Measurements from ENCODE around the gene HENMT1. TPM values are rescaled to one million over a fixed set of nuclear protein-coding genes. Genes with fewer than 3 reads are reported as not detected.
"Not testable (repeated sequence)": the region's sequence is repeated elsewhere in the genome, so short reads cannot be mapped to it uniquely, and the experiment has no call there.

Gene HENMT1
- total RNA-seq, 1 donor from 2014 or later, result 3.7 TPM

- Mint-ChIP-seq H3K9me3 (peaks cover 4% of the 10 kb centered on the region), H3K27ac (no peak overlapping the region), H3K4me3 (no peak overlapping the region), H3K4me1 (no peaks in the 10 kb centered on the region), H3K36me3 (no peaks in the 10 kb centered on the region), H3K27me3 (ENCODE audit: insufficient read depth, low read depth) (peaks cover 2% of the 10 kb centered on the region)
- DNase-seq (ENCODE audit: low spot score), result no peak
- Histone ChIP-seq H3K4me2 (no peak overlapping the region), H3K9me3 (ENCODE audit: low read depth) (no peaks in the 10 kb centered on the region), H3F3A (ENCODE audit: low read depth) (no peaks in the 10 kb centered on the region), H2AFZ (replicated peaks) (no peak overlapping the region), H3K27me3 (no peaks in the 10 kb centered on the region), H3K27ac (no peak overlapping the region), H3K36me3 (no peaks in the 10 kb centered on the region), H3K4me1 (no peaks in the 10 kb centered on the region), H3K79me2 (ENCODE audit: low read depth) (no peaks in the 10 kb centered on the region), H3K4me3 (no peak overlapping the region), H4K20me1 (ENCODE audit: low read depth) (no peaks in the 10 kb centered on the region), H3K9ac (no peak overlapping the region)
- TF ChIP-seq CTCF (IDR thresholded peaks at IDR 0.05) (no peak), EZH2phosphoT487 (IDR thresholded peaks at IDR 0.05) (no peak), EZH2 (IDR thresholded peaks at IDR 0.05) (no peak)
Observed at GRCh38 chr1:108668777-108669176, 7.9 kb upstream of the HENMT1 start.

GRCh38 chr1:108667422-108667821 lies 6.5 kb upstream of the HENMT1 start:
- not testable (repeated sequence) for H3K9me3 ChIP-seq (ENCODE audit: low read depth); H3K9ac ChIP-seq; H3F3A ChIP-seq (ENCODE audit: low read depth); H3K27ac Mint-ChIP-seq; H3K27ac ChIP-seq; DNase-seq (ENCODE audit: low spot score); H3K27me3 ChIP-seq; H3K4me1 Mint-ChIP-seq; H3K4me3 Mint-ChIP-seq; H3K4me1 ChIP-seq; H3K79me2 ChIP-seq (ENCODE audit: low read depth); H3K36me3 ChIP-seq; H3K36me3 Mint-ChIP-seq; H3K27me3 Mint-ChIP-seq (ENCODE audit: insufficient read depth, low read depth); H3K9me3 Mint-ChIP-seq; H3K4me3 ChIP-seq; H3K4me2 ChIP-seq; H4K20me1 ChIP-seq (ENCODE audit: low read depth); H2AFZ ChIP-seq (replicated peaks)

- Histone ChIP-seq H3K36me3 (no peaks in the 10 kb centered on the region), H3K27me3 (peaks cover 26% of the 10 kb centered on the region), H3K27ac (no peak overlapping the region), H2AFZ (replicated peaks) (no peak overlapping the region), H3K9ac (no peak overlapping the region), H3F3A (ENCODE audit: low read depth) (peaks cover 3% of the 10 kb centered on the region), H3K79me2 (ENCODE audit: low read depth) (no peaks in the 10 kb centered on the region), H3K4me3 (no peak overlapping the region), H3K4me1 (no peaks in the 10 kb centered on the region), H3K9me3 (ENCODE audit: low read depth) (no peaks in the 10 kb centered on the region), H3K4me2 (no peak overlapping the region), H4K20me1 (ENCODE audit: low read depth) (no peaks in the 10 kb centered on the region)
- Mint-ChIP-seq H3K27ac (no peak overlapping the region), H3K36me3 (no peaks in the 10 kb centered on the region), H3K4me1 (no peaks in the 10 kb centered on the region), H3K27me3 (ENCODE audit: insufficient read depth, low read depth) (peaks cover 8% of the 10 kb centered on the region), H3K4me3 (no peak overlapping the region), H3K9me3 (peaks cover 1% of the 10 kb centered on the region)
- TF ChIP-seq EZH2phosphoT487 (IDR thresholded peaks at IDR 0.05) (no peak), EZH2 (IDR thresholded peaks at IDR 0.05) (no peak), CTCF (IDR thresholded peaks at IDR 0.05) (no peak)
- no peak for DNase-seq (ENCODE audit: low spot score)
Observed at GRCh38 chr1:108665771-108666170, 4.9 kb upstream of the HENMT1 start.

GRCh38 chr1:108665067-108665466 lies 4.2 kb upstream of the HENMT1 start:
- peaks cover 33% of the 10 kb centered on the region for H3K27me3 ChIP-seq
- peaks cover 7% of the 10 kb centered on the region for H3F3A ChIP-seq (ENCODE audit: low read depth)
- Mint-ChIP-seq H3K27ac (no peak overlapping the region), H3K36me3 (no peaks in the 10 kb centered on the region), H3K4me1 (no peaks in the 10 kb centered on the region), H3K9me3 (peaks cover 1% of the 10 kb centered on the region), H3K27me3 (ENCODE audit: insufficient read depth, low read depth) (peaks cover 12% of the 10 kb centered on the region), H3K4me3 (no peak overlapping the region)
- no peak overlapping the region for H3K4me2 ChIP-seq
- DNase-seq (ENCODE audit: low spot score), result no peak
- H3K9ac ChIP-seq, result no peak overlapping the region
- no peak for TF ChIP-seq CTCF (IDR thresholded peaks at IDR 0.05)
- no peak for TF ChIP-seq EZH2phosphoT487 (IDR thresholded peaks at IDR 0.05)
- no peak for TF ChIP-seq EZH2 (IDR thresholded peaks at IDR 0.05)
- no peaks in the 10 kb centered on the region for H3K79me2 ChIP-seq (ENCODE audit: low read depth)
- H3K9me3 ChIP-seq (ENCODE audit: low read depth), result no peaks in the 10 kb centered on the region
- H3K4me3 ChIP-seq, result no peak overlapping the region
- H4K20me1 ChIP-seq (ENCODE audit: low read depth), result no peaks in the 10 kb centered on the region
- no peaks in the 10 kb centered on the region for H3K36me3 ChIP-seq
- no peak overlapping the region for H3K27ac ChIP-seq
- no peak overlapping the region for H2AFZ ChIP-seq (replicated peaks)
- no peaks in the 10 kb centered on the region for H3K4me1 ChIP-seq

Measured in neural progenitor cell (in vitro differentiated cells).